KMS-11 (cell line): ENCODE results near the gene SNX24.

Experiments
- H2AFZ ChIP-seq: fragments of 200-600 bp; sonication (generic); 2 replicates; pipeline ENCODE4 v1.6.1; 2016; ENCODE audit warnings: antibody characterized with exemption, mixed run types, low read depth
- H3K27ac ChIP-seq: fragments of 200-600 bp; sonication (generic); 2 replicates; pipeline ENCODE4 v1.6.1; 2016; ENCODE audit warnings: mild to moderate bottlenecking, mixed run types
- H3K27me3 ChIP-seq: fragments of 200-600 bp; sonication (generic); 2 replicates; pipeline ENCODE4 v1.6.1; 2017; ENCODE audit warnings: mild to moderate bottlenecking, low read depth, mixed run types, moderate library complexity; ENCODE audit not compliant: insufficient read depth
- H3K36me3 ChIP-seq: fragments of 200-600 bp; sonication (generic); 2 replicates; pipeline ENCODE4 v1.6.1; 2017; ENCODE audit warnings: mild to moderate bottlenecking, mixed run types; ENCODE audit not compliant: insufficient read depth
- H3K4me1 ChIP-seq: fragments of 200-600 bp; sonication (generic); 2 replicates; pipeline ENCODE4 v1.6.1; 2016; ENCODE audit warnings: mild to moderate bottlenecking, low read depth, mixed run types; ENCODE audit not compliant: poor library complexity, severe bottlenecking
- H3K4me2 ChIP-seq: fragments of 200-600 bp; sonication (generic); 2 replicates; pipeline ENCODE4 v1.7.0; 2016; ENCODE audit warnings: mild to moderate bottlenecking, mixed run types
- H3K4me3 ChIP-seq: fragments of 200-600 bp; sonication (generic); IDR thresholded peaks from 2 replicates; pipeline ENCODE4 v1.6.1; 2017; ENCODE audit warnings: low read depth, low read length, mixed read lengths; ENCODE audit not compliant: insufficient read depth
- H3K79me2 ChIP-seq: fragments of 200-600 bp; sonication (generic); 2 replicates; pipeline ENCODE4 v1.6.1; 2016; ENCODE audit warnings: low read depth, mixed run types; ENCODE audit not compliant: insufficient read depth
- H3K9ac ChIP-seq: fragments of 200-600 bp; sonication (generic); 2 replicates; pipeline ENCODE4 v1.6.1; 2016; ENCODE audit warnings: mild to moderate bottlenecking, mixed run types
- H4K20me1 ChIP-seq: fragments of 200-600 bp; sonication (generic); 2 replicates; pipeline ENCODE4 v1.6.1; 2016; ENCODE audit warnings: mild to moderate bottlenecking, mixed run types; ENCODE audit not compliant: insufficient read depth
- TF ChIP-seq, protein P1 (sequence below): fragments of 200-600 bp; sonication (generic); conservative IDR thresholded peaks from 2 replicates; pipeline ENCODE4 v1.6.1; 2017; ENCODE audit warnings: low read depth, mild to moderate bottlenecking, antibody characterized with exemption, low read length, moderate library complexity, mixed read lengths

Gene SNX24

GRCh38 chr5:122924719-122925395 is 79.4 kb downstream of the SNX24 start:
- H3K79me2 ChIP-seq: no peaks in the 10 kb centered on the region

GRCh38 chr5:122929001-122929400 is 83.6 kb downstream of the SNX24 start:
- Histone ChIP-seq H3K4me2 (no peak overlapping the region), H3K36me3 (no peaks in the 10 kb centered on the region), H3K79me2 (no peaks in the 10 kb centered on the region)

More at GRCh38 chr5:122924719-122925395, 79.4 kb downstream of the SNX24 start:
- H2AFZ ChIP-seq: no peak overlapping the region
- TF ChIP-seq, protein P1, sequence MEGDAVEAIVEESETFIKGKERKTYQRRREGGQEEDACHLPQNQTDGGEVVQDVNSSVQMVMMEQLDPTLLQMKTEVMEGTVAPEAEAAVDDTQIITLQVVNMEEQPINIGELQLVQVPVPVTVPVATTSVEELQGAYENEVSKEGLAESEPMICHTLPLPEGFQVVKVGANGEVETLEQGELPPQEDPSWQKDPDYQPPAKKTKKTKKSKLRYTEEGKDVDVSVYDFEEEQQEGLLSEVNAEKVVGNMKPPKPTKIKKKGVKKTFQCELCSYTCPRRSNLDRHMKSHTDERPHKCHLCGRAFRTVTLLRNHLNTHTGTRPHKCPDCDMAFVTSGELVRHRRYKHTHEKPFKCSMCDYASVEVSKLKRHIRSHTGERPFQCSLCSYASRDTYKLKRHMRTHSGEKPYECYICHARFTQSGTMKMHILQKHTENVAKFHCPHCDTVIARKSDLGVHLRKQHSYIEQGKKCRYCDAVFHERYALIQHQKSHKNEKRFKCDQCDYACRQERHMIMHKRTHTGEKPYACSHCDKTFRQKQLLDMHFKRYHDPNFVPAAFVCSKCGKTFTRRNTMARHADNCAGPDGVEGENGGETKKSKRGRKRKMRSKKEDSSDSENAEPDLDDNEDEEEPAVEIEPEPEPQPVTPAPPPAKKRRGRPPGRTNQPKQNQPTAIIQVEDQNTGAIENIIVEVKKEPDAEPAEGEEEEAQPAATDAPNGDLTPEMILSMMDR: no peak
- no peaks in the 10 kb centered on the region for H3K36me3 ChIP-seq
- H3K9ac ChIP-seq: no peak overlapping the region
- H4K20me1 ChIP-seq: no peaks in the 10 kb centered on the region
- H3K4me2 ChIP-seq: no peak overlapping the region
- H3K4me1 ChIP-seq: no peaks in the 10 kb centered on the region
- H3K4me3 ChIP-seq: no peak overlapping the region
- H3K27ac ChIP-seq: no peak overlapping the region
- H3K27me3 ChIP-seq: no peaks in the 10 kb centered on the region

GRCh38 chr5:122929980-122930379 is 84.6 kb downstream of the SNX24 start:
- Histone ChIP-seq H3K4me2 (no peak overlapping the region), H3K79me2 (no peaks in the 10 kb centered on the region), H3K4me3 (no peak overlapping the region), H3K36me3 (no peaks in the 10 kb centered on the region), H3K4me1 (no peaks in the 10 kb centered on the region), H4K20me1 (no peaks in the 10 kb centered on the region), H2AFZ (no peak overlapping the region), H3K27me3 (no peaks in the 10 kb centered on the region), H3K9ac (no peak overlapping the region), H3K27ac (no peak overlapping the region)
- TF ChIP-seq, protein P1: no peak

More at GRCh38 chr5:122929001-122929400, 83.6 kb downstream of the SNX24 start:
- Histone ChIP-seq H2AFZ (no peak overlapping the region), H3K27ac (no peak overlapping the region), H4K20me1 (no peaks in the 10 kb centered on the region), H3K4me1 (no peaks in the 10 kb centered on the region), H3K27me3 (no peaks in the 10 kb centered on the region), H3K4me3 (no peak overlapping the region), H3K9ac (no peak overlapping the region)
- TF ChIP-seq, protein P1: no peak

DNA sequence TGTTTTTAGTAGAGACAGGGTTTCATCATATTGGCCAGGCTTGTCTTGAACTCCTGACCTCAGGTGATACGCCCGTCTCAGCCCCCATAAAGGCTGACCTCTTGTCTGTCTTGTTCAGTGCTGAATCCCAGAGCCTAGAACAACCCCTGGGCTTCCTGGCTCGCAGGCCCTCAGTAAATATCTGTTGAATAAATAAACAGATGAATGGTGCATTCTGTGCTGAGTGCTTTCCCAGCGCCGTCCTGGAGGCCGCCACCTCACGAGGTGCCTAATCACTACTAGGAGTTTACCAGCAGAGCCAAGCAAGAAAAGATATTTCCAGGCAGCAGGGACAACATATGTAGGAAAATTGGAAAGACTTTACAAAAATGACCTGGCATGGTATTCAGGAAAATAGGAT is 88.5 kb downstream of the SNX24 start:
- TF ChIP-seq, protein P1: no peak
- Histone ChIP-seq H3K4me3 (no peak overlapping the region), H3K36me3 (no peaks in the 10 kb centered on the region), H3K27ac (no peak overlapping the region), H3K9ac (no peak overlapping the region), H3K27me3 (no peaks in the 10 kb centered on the region), H3K4me2 (no peak overlapping the region), H2AFZ (no peak overlapping the region), H4K20me1 (no peaks in the 10 kb centered on the region), H3K79me2 (no peaks in the 10 kb centered on the region), H3K4me1 (no peaks in the 10 kb centered on the region)
